Loucy (cell line): Measurements from ENCODE around the gene HSPA4L.

ENCODE experiments used
- CTCF ChIP-seq: fragments of 200-600 bp; sonication (generic); conservative IDR thresholded peaks from 2 replicates; pipeline ENCODE4 v1.5.1; 2014; ENCODE audit warnings: mild to moderate bottlenecking, antibody characterized with exemption, low read length
- EZH2phosphoT487 ChIP-seq: fragments of 200-600 bp; IDR thresholded peaks from 2 replicates; pipeline ENCODE4 v1.6.1; 2018; ENCODE audit warnings: antibody characterized with exemption, mild to moderate bottlenecking, moderate library complexity, borderline replicate concordance

DNA sequence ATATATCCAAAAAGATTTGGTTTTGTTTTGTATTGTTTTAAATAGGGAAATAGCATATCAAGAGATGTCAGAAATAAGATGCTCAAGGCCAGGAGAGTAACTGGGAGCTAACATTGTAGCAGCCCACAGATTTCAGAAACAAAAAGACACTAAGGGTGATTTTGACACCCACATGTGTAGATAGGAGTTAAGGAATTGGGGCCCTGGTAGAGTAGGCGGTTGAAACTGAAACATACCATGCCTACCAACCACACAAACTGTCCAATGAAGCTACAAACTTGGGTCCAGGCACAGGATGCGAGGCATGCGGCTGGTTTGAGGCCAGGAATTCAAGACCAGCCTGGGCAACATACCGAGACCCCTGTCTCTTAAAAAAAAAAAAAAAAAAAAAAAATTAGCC is 6.3 kb upstream of the HSPA4L start:
- no peak for TF ChIP-seq EZH2phosphoT487
- TF ChIP-seq CTCF, result no peak
